Memory B cell (primary cell): ENCODE measurements around the gene NSG1.
A peak's percentile ranks its signal among the peaks of the same experiment; 100 is the strongest.

Source experiments
- ATAC-seq: fragments of 150-1000 bp; cut with Tn5 transposase; 2 replicates; pipeline ENCODE4 v1.10.0; 2021; ENCODE audit warnings: low read depth, mild to moderate bottlenecking, moderate library complexity
- DNase-seq, 2 donors: peaks; one replicate each; pipeline ENCODE4 v3.0.0; 2022; ENCODE audit warnings: low spot score in 2 of 2
- H3K27ac Mint-ChIP-seq: one replicate; pipeline ENCODE4 v1.8.0; 2022; ENCODE audit warnings: mild to moderate bottlenecking, moderate library complexity, mixed read lengths
- H3K27me3 Mint-ChIP-seq: one replicate; pipeline ENCODE4 v1.8.0; 2022; ENCODE audit warnings: mixed read lengths
- H3K36me3 Mint-ChIP-seq: one replicate; pipeline ENCODE4 v1.8.0; 2022; ENCODE audit warnings: mild to moderate bottlenecking, mixed read lengths
- H3K4me1 Mint-ChIP-seq: one replicate; pipeline ENCODE4 v1.8.0; 2022; ENCODE audit warnings: mixed read lengths
- H3K4me3 Mint-ChIP-seq: one replicate; pipeline ENCODE4 v1.8.0; 2022; ENCODE audit warnings: mild to moderate bottlenecking, moderate library complexity, mixed read lengths
- H3K9me3 Mint-ChIP-seq: one replicate; pipeline ENCODE4 v1.8.0; 2022; ENCODE audit warnings: mixed read lengths

The NSG1 gene

GRCh38 chr4:4433941-4434340 lies 47.0 kb downstream of the NSG1 start:
- DNase-seq (no peak), ATAC-seq (no peak)
- H3K27ac Mint-ChIP-seq: no peak overlapping the region
- H3K36me3 Mint-ChIP-seq: peaks cover 32% of the 10 kb centered on the region
- no peaks in the 10 kb centered on the region for H3K27me3 Mint-ChIP-seq
- H3K9me3 Mint-ChIP-seq: no peaks in the 10 kb centered on the region
- peaks cover 5% of the 10 kb centered on the region for H3K4me1 Mint-ChIP-seq
- no peak overlapping the region for H3K4me3 Mint-ChIP-seq

GRCh38 chr4:4436244-4436823 lies 49.4 kb downstream of the NSG1 start:
- DNase-seq (no peak), ATAC-seq (no peak)
- Mint-ChIP-seq H3K4me1 (peaks cover 7% of the 10 kb centered on the region), H3K9me3 (no peaks in the 10 kb centered on the region), H3K4me3 (no peak overlapping the region), H3K36me3 (peaks cover 28% of the 10 kb centered on the region), H3K27ac (no peak overlapping the region), H3K27me3 (no peaks in the 10 kb centered on the region)

DNA sequence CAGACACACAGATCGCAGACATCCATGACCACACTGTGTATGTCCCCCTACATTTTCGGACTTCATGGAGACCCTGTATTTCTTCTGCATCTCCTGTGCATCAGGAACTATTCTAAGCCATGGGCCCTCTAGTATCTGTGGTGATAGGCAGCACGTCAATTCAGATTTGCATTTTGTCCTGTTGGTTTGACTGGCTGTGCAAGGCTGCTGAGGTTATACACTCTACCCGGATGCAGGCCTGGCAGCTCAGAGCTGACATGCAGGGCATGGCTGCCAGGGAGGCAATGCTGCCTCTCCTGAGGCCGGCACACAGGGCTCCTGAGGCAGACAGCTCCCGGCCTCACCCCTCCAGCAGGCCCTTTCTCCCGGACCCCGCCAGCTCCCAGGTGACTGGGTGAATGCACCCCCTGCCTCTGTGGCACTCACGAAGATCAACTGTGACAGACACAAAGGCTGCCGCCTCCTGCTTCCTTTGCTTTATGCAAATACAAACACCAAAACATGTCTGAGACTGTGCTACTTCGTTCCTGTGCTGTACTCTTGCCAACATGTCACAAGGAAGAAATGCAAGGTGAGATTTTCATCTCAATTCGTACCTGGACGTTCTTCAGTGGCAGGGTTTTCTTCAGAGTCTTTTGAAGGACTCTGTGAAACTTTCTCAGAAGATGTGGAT lies 51.0 kb downstream of the NSG1 start:
- H3K27ac Mint-ChIP-seq: no peak overlapping the region
- H3K4me3 Mint-ChIP-seq: no peak overlapping the region
- ATAC-seq (peak; percentile 57), DNase-seq (no peak)
- H3K9me3 Mint-ChIP-seq: no peaks in the 10 kb centered on the region
- peaks cover 4% of the 10 kb centered on the region for H3K4me1 Mint-ChIP-seq
- H3K36me3 Mint-ChIP-seq: peaks cover 30% of the 10 kb centered on the region
- H3K27me3 Mint-ChIP-seq: no peaks in the 10 kb centered on the region

- no peak overlapping the region for H3K27ac Mint-ChIP-seq
- no peaks in the 10 kb centered on the region for H3K9me3 Mint-ChIP-seq
- no peak for DNase-seq
- no peaks in the 10 kb centered on the region for H3K27me3 Mint-ChIP-seq
- no peak overlapping the region for H3K4me3 Mint-ChIP-seq
- peaks cover 33% of the 10 kb centered on the region for H3K36me3 Mint-ChIP-seq
- peaks cover 4% of the 10 kb centered on the region for H3K4me1 Mint-ChIP-seq
- ATAC-seq: no peak
These were observed 52.0 kb downstream of the NSG1 start for GRCh38 chr4:4438891-4439290.

DNA sequence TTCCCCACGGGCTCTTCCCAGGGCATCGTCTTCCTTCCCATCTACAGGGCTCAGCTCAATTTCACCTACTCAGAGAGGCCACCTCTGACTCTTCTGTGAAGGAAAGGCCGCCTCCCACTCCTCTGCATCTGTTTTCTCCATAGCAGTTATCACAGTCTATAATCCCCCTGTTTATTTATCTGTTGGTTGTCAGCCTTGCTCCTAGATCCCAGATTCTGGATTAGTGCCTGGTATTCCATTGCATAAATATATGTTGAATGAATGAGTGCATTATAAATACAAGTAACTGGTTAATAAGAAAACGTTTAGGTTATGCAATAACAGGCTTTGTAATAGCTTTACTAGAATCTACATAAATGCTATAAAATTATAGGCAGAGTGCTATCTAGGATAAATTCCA lies 52.9 kb downstream of the NSG1 start:
- H3K9me3 Mint-ChIP-seq: no peaks in the 10 kb centered on the region
- no peaks in the 10 kb centered on the region for H3K27me3 Mint-ChIP-seq
- H3K4me3 Mint-ChIP-seq: no peak overlapping the region
- H3K36me3 Mint-ChIP-seq: peaks cover 33% of the 10 kb centered on the region
- DNase-seq (no peak), ATAC-seq (no peak)
- peaks cover 4% of the 10 kb centered on the region for H3K4me1 Mint-ChIP-seq
- H3K27ac Mint-ChIP-seq: no peak overlapping the region

DNA sequence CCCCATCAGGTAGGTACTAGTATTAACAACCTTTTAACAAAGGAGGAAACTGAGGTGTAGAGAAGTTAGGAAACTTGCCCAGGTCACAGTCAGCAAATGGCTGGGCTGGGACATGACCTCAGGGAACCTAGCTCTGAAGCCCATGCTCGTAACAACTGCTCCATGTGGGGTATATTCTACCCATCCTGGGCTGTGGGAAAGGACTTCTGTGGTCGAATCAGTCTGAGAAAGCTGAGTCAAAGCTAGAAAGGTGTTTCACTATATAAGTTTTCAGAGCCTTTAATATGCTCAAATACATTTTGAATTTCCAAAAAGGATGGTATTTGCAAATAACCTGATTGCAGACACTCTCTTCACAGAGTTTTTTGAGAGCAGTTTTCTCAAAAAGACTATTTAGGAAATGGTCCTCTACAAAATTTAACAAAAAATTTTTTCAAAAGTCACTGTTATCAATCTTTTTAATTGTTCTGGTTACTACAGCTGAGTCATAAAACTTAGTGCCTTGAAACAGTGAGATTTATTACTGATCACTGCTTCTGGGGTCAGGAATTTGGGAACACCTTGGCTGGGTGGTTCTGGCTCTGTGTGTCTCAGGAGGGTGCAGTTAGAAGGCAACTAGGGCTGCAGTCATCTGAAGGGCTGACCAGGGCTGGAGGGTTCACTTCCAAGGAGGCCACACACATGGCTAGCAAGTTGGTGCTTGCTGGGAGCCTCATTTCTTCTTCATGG lies 53.6 kb downstream of the NSG1 start:
- H3K27ac Mint-ChIP-seq: no peak overlapping the region

GRCh38 chr4:4443821-4444220 lies 56.9 kb downstream of the NSG1 start:
- DNase-seq (no peak), ATAC-seq (no peak)
- H3K27ac Mint-ChIP-seq: no peak overlapping the region
- no peaks in the 10 kb centered on the region for H3K27me3 Mint-ChIP-seq
- no peaks in the 10 kb centered on the region for H3K9me3 Mint-ChIP-seq
- peaks cover 3% of the 10 kb centered on the region for H3K4me1 Mint-ChIP-seq
- no peak overlapping the region for H3K4me3 Mint-ChIP-seq
- H3K36me3 Mint-ChIP-seq: peaks cover 13% of the 10 kb centered on the region

More for the DNA sequence above, 53.6 kb downstream of the NSG1 start:
- DNase-seq (no peak), ATAC-seq (no peak)
- no peak overlapping the region for H3K4me3 Mint-ChIP-seq
- peaks cover 4% of the 10 kb centered on the region for H3K4me1 Mint-ChIP-seq
- H3K27me3 Mint-ChIP-seq: no peaks in the 10 kb centered on the region
- H3K36me3 Mint-ChIP-seq: peaks cover 29% of the 10 kb centered on the region
- H3K9me3 Mint-ChIP-seq: no peaks in the 10 kb centered on the region

DNA sequence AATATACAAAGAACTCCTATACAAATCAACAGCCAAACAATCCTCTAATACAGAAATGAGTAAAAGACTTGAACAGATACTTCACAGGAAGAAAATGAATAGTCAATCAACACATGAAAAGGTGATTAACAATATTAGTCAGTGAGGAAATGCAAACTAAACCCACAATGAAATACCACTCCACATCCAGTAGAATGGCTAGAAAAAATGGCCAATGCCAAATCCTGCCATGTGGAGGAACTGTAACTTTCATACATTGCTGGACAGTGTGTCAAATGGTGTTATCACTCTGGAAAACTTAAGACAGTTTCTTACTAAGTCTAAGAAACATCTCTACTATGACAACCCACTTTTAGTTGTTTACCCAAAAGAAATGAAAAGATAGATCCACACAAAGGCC lies 59.5 kb downstream of the NSG1 start:
- Mint-ChIP-seq H3K36me3 (peaks cover 16% of the 10 kb centered on the region), H3K27me3 (no peaks in the 10 kb centered on the region), H3K4me1 (peaks cover 2% of the 10 kb centered on the region), H3K4me3 (no peak overlapping the region), H3K9me3 (no peaks in the 10 kb centered on the region), H3K27ac (no peak overlapping the region)
- DNase-seq (no peak), ATAC-seq (no peak)

GRCh38 chr4:4455210-4455865 lies 68.4 kb downstream of the NSG1 start:
- ATAC-seq (peak; percentile 27), DNase-seq (no peak)
- H3K27me3 Mint-ChIP-seq: no peaks in the 10 kb centered on the region
- no peaks in the 10 kb centered on the region for H3K9me3 Mint-ChIP-seq
- no peak overlapping the region for H3K4me3 Mint-ChIP-seq
- peaks cover 43% of the 10 kb centered on the region for H3K36me3 Mint-ChIP-seq
- H3K27ac Mint-ChIP-seq: no peak overlapping the region
- H3K4me1 Mint-ChIP-seq: peaks cover 9% of the 10 kb centered on the region

- DNase-seq (no peak), ATAC-seq (no peak)
- H3K4me1 Mint-ChIP-seq: peaks cover 9% of the 10 kb centered on the region
- no peaks in the 10 kb centered on the region for H3K27me3 Mint-ChIP-seq
- H3K27ac Mint-ChIP-seq: peak overlapping the region; percentile 12
- no peaks in the 10 kb centered on the region for H3K9me3 Mint-ChIP-seq
- H3K4me3 Mint-ChIP-seq: no peak overlapping the region
- peaks cover 46% of the 10 kb centered on the region for H3K36me3 Mint-ChIP-seq
These were observed 69.4 kb downstream of the NSG1 start for GRCh38 chr4:4456351-4456750.

- Mint-ChIP-seq H3K36me3 (peaks cover 42% of the 10 kb centered on the region), H3K27me3 (no peaks in the 10 kb centered on the region), H3K4me3 (no peak overlapping the region), H3K4me1 (peaks cover 7% of the 10 kb centered on the region), H3K27ac (peak overlapping the region; percentile 12), H3K9me3 (no peaks in the 10 kb centered on the region)
- no peak for DNase-seq
- ATAC-seq: no peak
These were observed 70.1 kb downstream of the NSG1 start for GRCh38 chr4:4456816-4457578.

DNA sequence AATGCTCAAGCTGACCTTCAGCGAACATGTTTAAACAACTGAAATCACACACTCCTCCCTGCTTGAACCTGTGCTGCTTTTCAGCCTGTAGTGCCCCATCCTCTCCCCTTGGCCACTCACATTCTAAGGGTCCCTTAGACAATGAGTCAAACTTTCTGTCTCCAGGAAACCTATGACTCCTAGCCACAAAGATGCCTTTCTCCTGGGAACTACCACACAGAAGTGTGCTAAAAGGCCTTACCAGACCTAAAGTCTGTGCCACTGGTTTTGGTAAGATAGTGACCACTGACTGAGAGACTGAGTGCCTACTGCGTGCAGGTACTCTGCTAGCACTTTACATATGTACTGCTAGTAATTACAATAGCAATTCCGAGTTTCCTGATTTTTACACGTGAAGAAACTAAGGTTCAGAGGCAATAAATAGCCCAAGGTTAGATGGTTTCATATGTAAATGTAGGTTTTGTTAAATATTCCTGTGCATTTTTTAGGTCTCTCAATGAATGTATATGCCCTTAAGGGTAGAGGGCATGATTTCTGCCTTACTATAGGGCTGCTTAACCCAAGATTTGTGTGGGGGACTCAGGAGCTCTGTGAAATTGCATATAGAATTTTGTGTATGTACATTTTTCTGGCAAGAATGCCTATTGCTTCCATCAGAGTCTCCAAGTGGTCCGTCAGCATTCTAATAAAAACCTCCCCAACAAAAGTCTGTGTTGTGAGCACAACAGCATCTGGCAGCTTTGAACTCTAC lies 71.1 kb downstream of the NSG1 start:
- H3K9me3 Mint-ChIP-seq: no peaks in the 10 kb centered on the region
- peaks cover 34% of the 10 kb centered on the region for H3K36me3 Mint-ChIP-seq
- no peak overlapping the region for H3K4me3 Mint-ChIP-seq
- H3K27ac Mint-ChIP-seq: no peak overlapping the region
- no peak for ATAC-seq
- H3K27me3 Mint-ChIP-seq: no peaks in the 10 kb centered on the region
- DNase-seq: no peak
- peaks cover 7% of the 10 kb centered on the region for H3K4me1 Mint-ChIP-seq

DNA sequence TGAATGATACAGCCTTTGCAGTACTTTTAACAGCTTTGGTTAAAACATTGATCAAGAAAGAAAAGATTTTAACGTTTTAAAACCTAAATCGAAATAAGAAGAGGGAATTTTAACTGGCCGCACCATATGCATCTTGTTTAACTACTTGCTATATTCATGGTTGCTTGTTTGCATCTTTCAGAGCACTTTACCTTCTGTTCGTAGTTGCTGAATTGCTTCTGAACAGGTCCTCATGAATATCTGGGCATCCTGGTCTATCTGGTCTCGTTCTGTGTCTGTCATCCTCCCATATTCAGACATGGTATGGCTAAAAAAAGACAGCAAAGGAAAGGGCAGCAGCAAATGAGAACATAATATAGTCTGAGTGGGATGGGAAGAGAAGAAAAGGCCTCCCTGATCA lies 72.3 kb downstream of the NSG1 start:
- Mint-ChIP-seq H3K9me3 (no peaks in the 10 kb centered on the region), H3K27me3 (no peaks in the 10 kb centered on the region), H3K36me3 (peaks cover 26% of the 10 kb centered on the region), H3K4me1 (peaks cover 7% of the 10 kb centered on the region), H3K27ac (no peak overlapping the region), H3K4me3 (no peak overlapping the region)
- ATAC-seq (no peak), DNase-seq (no peak)
